ENCODE measurements around the gene ENHO. TPM values are rescaled to one million over a fixed set of nuclear protein-coding genes. Genes with fewer than 3 reads are reported as not detected.

ENHO gene
- polyA plus RNA-seq, 1 donor (not counting 4 experiments of a cell fraction or from before 2014, with no cell fraction given): not detected

DNA sequence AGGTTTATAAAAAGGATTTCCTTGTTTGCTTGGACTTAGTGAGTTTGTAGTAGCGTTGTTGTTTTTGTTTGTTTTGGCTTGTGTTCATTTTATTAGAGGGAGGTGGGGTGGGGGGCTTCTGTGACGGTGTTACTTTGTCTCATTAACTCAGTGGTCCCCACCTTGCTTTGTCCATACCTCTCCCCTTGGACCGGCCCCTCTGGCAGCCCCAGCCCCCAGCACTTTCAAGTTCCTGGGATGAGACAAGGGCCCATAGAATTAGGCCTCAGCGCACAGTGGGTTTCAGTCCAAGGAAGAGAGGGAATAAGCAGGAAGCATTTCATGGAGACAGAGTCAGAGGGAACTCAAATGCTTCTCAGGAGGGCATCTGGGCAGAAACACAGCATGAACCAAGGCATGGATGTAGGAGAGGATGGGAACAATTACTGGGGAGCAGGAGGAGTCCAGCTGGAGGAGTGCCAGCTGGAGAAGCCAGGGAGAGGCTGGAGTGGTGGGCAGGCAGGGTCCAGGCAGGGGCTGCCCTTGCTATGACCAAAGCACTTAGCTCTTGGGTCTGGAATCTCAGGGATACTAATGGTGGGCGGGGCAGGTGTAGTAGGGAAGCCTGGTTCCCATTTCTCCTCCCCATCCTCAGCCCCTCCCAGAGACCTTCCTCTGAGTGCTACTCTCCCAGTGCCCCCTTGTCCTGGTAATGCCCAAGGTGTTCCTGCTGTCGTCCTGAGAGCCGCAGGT is 23.5 kb upstream of the ENHO start:
- H3K4me1 ChIP-seq (ENCODE audit: control insufficient read depth, extremely low read depth, insufficient read depth, low read length): peaks cover under 1% of the 10 kb centered on the region
- peaks cover 15% of the 10 kb centered on the region for H3K27me3 ChIP-seq (ENCODE audit: control insufficient read depth, extremely low read depth, insufficient read depth, low read length)
- no peak overlapping the region for H2AFZ ChIP-seq (ENCODE audit: control insufficient read depth, low read length)
- no peaks in the 10 kb centered on the region for H3K9me1 ChIP-seq (ENCODE audit: control insufficient read depth, extremely low read depth, insufficient read depth, low read length)
- no peaks in the 10 kb centered on the region for H3K79me2 ChIP-seq (ENCODE audit: control insufficient read depth, insufficient read depth, low read length)
- H3K9ac ChIP-seq (ENCODE audit: control insufficient read depth, extremely low read depth, insufficient read depth, low read length): no peak overlapping the region
- no peak for FAIRE-seq
- H3K9me3 ChIP-seq (ENCODE audit: control insufficient read depth, low read depth, low read length): no peaks in the 10 kb centered on the region
- H3K4me3 ChIP-seq (ENCODE audit: control insufficient read depth in 2 of 3, extremely low read depth in 1 of 3, insufficient read depth in 2 of 3, low read depth in 1 of 3, low read length in 3 of 3): no peak overlapping the region
- no peak for DNase-seq (ENCODE audit: low read depth, low spot score)
- TF ChIP-seq, protein P1, sequence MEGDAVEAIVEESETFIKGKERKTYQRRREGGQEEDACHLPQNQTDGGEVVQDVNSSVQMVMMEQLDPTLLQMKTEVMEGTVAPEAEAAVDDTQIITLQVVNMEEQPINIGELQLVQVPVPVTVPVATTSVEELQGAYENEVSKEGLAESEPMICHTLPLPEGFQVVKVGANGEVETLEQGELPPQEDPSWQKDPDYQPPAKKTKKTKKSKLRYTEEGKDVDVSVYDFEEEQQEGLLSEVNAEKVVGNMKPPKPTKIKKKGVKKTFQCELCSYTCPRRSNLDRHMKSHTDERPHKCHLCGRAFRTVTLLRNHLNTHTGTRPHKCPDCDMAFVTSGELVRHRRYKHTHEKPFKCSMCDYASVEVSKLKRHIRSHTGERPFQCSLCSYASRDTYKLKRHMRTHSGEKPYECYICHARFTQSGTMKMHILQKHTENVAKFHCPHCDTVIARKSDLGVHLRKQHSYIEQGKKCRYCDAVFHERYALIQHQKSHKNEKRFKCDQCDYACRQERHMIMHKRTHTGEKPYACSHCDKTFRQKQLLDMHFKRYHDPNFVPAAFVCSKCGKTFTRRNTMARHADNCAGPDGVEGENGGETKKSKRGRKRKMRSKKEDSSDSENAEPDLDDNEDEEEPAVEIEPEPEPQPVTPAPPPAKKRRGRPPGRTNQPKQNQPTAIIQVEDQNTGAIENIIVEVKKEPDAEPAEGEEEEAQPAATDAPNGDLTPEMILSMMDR (optimal IDR thresholded peaks at IDR 0.05 in 1 of 3, IDR thresholded peaks at IDR 0.05 in 1 of 3, conservative IDR thresholded peaks at IDR 0.05 in 1 of 3; ENCODE audit: extremely low read depth in 1 of 3, insufficient read depth in 2 of 3, low read length in 3 of 3): no peak
- TF ChIP-seq EZH2 (IDR thresholded peaks at IDR 0.05; ENCODE audit: low read length): no peak
- no peak overlapping the region for H3K27ac ChIP-seq (ENCODE audit: control insufficient read depth, insufficient read depth, low read length)
- peaks cover 6% of the 10 kb centered on the region for H4K20me1 ChIP-seq (ENCODE audit: control insufficient read depth, extremely low read depth, insufficient read depth, low read length)
- dilution Hi-C loops (cut with MboI; ENCODE audit: extremely low pct_ligation_motif_present, low sequenced_read_pairs): no loop called here
- no peak overlapping the region for H3K4me2 ChIP-seq (ENCODE audit: control insufficient read depth, extremely low read depth, insufficient read depth, low read depth, low read length)
- H3K36me3 ChIP-seq (ENCODE audit: control insufficient read depth in 2 of 2, extremely low read depth in 1 of 2, insufficient read depth in 2 of 2, low read length in 2 of 2): no peaks in the 10 kb centered on the region

DNA sequence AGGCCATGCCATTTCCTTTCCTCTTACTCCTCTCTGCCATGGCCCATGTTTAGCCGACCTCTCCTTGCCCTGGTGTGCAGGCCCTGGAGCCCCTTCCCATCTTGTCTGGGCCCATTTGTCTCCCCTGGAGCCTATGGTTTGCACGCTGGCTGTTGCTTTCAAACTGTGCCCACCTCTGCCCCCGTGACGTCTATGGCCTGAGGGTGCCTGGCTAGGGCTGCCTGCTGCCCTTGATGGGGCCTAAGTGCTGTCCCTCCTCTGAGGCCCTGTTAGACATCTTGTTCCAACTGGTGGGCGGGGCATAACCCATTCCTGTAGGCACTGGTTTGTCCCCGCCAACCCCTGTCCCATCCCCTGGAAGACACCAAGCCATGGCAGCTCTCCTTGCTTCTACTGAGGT is 22.7 kb upstream of the ENHO start:
- Histone ChIP-seq H3K9me1 (ENCODE audit: control insufficient read depth, extremely low read depth, insufficient read depth, low read length) (no peaks in the 10 kb centered on the region), H2AFZ (ENCODE audit: control insufficient read depth, low read length) (no peak overlapping the region)
- TF ChIP-seq EZH2 (IDR thresholded peaks at IDR 0.05; ENCODE audit: low read length): no peak
- TF ChIP-seq, protein P1 (optimal IDR thresholded peaks at IDR 0.05 in 1 of 3, IDR thresholded peaks at IDR 0.05 in 1 of 3, conservative IDR thresholded peaks at IDR 0.05 in 1 of 3; ENCODE audit: extremely low read depth in 1 of 3, insufficient read depth in 2 of 3, low read length in 3 of 3): no peak

More for the DNA sequence above, 22.7 kb upstream of the ENHO start:
- no peaks in the 10 kb centered on the region for H3K9me3 ChIP-seq (ENCODE audit: control insufficient read depth, low read depth, low read length)
- dilution Hi-C loops (cut with MboI; ENCODE audit: extremely low pct_ligation_motif_present, low sequenced_read_pairs): no loop called here
- H3K9ac ChIP-seq (ENCODE audit: control insufficient read depth, extremely low read depth, insufficient read depth, low read length): no peak overlapping the region
- H3K4me3 ChIP-seq (ENCODE audit: control insufficient read depth in 2 of 3, extremely low read depth in 1 of 3, insufficient read depth in 2 of 3, low read depth in 1 of 3, low read length in 3 of 3): no peak overlapping the region
- peaks cover 6% of the 10 kb centered on the region for H4K20me1 ChIP-seq (ENCODE audit: control insufficient read depth, extremely low read depth, insufficient read depth, low read length)
- H3K27me3 ChIP-seq (ENCODE audit: control insufficient read depth, extremely low read depth, insufficient read depth, low read length): peaks cover 15% of the 10 kb centered on the region
- H3K4me2 ChIP-seq (ENCODE audit: control insufficient read depth, extremely low read depth, insufficient read depth, low read depth, low read length): no peak overlapping the region
- H3K79me2 ChIP-seq (ENCODE audit: control insufficient read depth, insufficient read depth, low read length): no peaks in the 10 kb centered on the region
- H3K27ac ChIP-seq (ENCODE audit: control insufficient read depth, insufficient read depth, low read length): no peak overlapping the region
- FAIRE-seq: no peak
- no peaks in the 10 kb centered on the region for H3K36me3 ChIP-seq (ENCODE audit: control insufficient read depth in 2 of 2, extremely low read depth in 1 of 2, insufficient read depth in 2 of 2, low read length in 2 of 2)
- DNase-seq (ENCODE audit: low read depth, low spot score): no peak
- H3K4me1 ChIP-seq (ENCODE audit: control insufficient read depth, extremely low read depth, insufficient read depth, low read length): peaks cover 8% of the 10 kb centered on the region

All from keratinocyte (primary cell).